Measurements from ENCODE around the gene TTLL10. TPM values are rescaled to one million over a fixed set of nuclear protein-coding genes. Genes with fewer than 3 reads are reported as not detected.
A peak's percentile ranks its signal among the peaks of the same experiment; 100 is the strongest.

The TTLL10 gene
- total RNA-seq, 2 donors from 2014 or later = not detected

DNA sequence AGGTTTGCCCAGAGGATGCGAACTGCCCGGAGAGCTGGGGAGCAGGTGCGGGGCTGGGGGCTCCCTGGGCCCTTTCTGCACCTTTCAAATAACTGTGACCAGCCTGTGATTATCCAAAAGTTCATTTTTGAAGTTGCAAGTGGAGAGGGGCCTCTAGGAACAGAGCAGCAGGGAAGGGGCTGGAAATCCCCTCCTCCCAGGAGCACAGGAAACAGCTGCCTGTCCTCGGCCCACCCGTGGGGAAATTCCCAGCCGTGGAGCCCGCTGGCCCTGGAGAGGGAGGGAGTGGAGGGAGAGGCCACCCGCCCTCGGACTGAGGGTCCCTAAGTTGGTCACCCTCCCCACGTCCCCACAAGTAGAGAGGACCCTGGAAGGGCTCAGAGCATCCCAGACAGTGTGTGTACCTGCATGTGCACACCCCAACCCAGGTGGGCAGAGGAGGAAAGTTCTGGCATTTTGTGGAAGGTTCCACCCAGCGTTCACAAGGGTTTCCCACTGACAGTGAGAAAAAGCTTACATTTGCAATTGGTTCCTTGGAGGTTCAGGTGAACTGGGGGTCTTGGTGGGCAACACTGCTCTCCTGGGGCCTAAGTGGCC, 41.5 kb downstream of the TTLL10 start:
- H3K36me3 Mint-ChIP-seq = peaks cover 3 to 8% of the 10 kb centered on the region in 2 donors

GRCh38 chr1:1215881-1216605, 42.4 kb downstream of the TTLL10 start:
- Mint-ChIP-seq H3K9me3 (no peaks in the 10 kb centered on the region), H3K36me3 (peaks cover 0 to 8% of the 10 kb centered on the region in 2 donors), H3K27ac (peak overlapping the region; percentile 74 to 91)
- ATAC-seq (no peak), DNase-seq (ENCODE audit: low spot score in 2 of 2) (no peak)

More for the DNA sequence above, 41.5 kb downstream of the TTLL10 start:
- no peak for ATAC-seq
- H3K27ac Mint-ChIP-seq = peak overlapping the region; percentile 65 to 74
- H3K9me3 Mint-ChIP-seq = no peaks in the 10 kb centered on the region
- no peak for DNase-seq (ENCODE audit: low spot score in 2 of 2)

DNA sequence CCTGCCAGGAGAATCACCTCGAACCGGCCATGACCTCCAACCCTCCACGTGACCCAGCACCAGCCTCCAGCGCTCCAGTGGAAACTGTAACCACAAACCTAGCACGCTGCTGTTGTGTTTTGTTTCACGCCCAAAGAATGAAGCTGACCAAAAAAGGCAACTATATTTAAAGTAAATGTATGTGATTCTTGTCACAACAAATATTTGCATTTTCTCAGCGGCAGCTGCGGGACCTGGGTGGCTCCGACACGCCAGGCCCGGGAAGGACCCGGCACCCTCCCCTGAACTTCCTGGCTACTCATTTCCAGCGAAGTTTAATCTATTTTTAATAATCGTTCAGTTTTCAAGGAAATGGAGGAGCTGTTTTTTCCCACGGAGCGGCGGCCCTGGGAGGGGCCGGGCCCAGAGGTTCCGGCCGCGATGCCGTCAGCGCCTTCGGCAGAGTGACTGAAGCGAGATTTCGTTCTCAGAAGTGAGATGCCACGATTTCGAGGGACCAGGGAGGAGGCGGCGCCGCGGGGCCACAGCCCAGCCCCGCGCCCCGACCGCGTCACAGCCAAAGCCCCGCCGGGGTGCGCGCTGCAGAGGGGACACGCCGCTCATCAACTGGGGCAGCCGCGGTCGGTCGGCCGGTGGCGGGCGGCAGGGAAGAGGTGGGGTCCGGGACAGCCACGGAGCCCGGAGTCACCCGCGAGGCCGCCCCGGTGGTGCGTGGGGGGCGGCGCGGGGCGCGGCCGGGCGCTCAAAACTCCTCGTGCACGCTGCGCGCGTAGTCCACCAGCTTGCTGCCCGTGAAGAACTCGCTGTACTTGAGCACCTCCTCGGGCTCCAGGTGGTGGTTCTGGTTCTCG, 43.3 kb downstream of the TTLL10 start:
- Mint-ChIP-seq H3K9me3 (no peaks in the 10 kb centered on the region), H3K36me3 (peaks cover 0 to 8% of the 10 kb centered on the region in 2 donors), H3K27ac (peak overlapping the region; percentile 83 to 91)
- ATAC-seq (no peak), DNase-seq (ENCODE audit: low spot score in 2 of 2) (no peak)

- Mint-ChIP-seq H3K27ac (peak overlapping the region; percentile 65 to 83), H3K9me3 (no peaks in the 10 kb centered on the region), H3K36me3 (peaks cover 4 to 12% of the 10 kb centered on the region in 2 donors)
- DNase-seq (ENCODE audit: low spot score in 2 of 2) = no peak
- ATAC-seq = peak in 1 of 2 donors; percentile 15
These were observed 44.2 kb downstream of the TTLL10 start for GRCh38 chr1:1217621-1218523.

DNA sequence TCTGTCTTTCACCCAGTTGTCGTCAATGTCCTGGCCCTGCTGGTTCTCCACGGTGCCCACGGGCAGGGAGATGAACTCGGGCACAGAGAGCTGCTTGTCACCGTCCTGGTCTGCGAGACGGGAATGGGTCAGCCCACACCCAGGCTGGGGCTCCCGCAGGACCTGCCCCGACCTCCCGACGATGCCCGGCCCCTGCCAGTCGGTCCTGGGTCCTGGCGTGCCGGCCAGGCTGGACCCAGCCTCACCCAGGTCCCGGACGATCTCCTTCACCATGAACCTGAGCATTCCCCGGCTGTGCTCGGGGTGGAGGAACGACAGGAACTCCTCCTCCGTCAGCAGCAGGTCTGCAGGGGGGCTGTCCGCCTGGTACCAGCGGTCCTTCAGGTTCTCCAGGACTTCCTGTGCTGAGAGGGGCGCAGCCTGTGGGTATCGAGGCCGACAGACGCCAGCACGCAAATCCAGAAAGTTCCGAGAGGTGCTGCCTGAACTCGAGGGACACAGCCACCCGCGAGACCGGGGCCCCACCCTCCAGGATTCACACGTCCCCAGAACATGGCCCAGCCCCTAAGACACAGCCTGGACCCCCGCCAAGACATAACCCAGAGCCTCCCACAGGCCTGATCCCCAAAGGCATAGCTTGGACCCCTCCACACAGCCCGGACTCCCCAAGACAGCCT, 45.0 kb downstream of the TTLL10 start:
- Mint-ChIP-seq H3K36me3 (peaks cover 10 to 17% of the 10 kb centered on the region in 2 donors), H3K27ac (peak overlapping the region; percentile 65 to 83), H3K9me3 (no peaks in the 10 kb centered on the region)
- DNase-seq (ENCODE audit: low spot score in 2 of 2) (no peak), ATAC-seq (no peak)

- peak overlapping the region; percentile 68 to 83 for H3K27ac Mint-ChIP-seq
- no peaks in the 10 kb centered on the region for H3K9me3 Mint-ChIP-seq
- ATAC-seq (peak in 1 of 2 donors; percentile 17), DNase-seq (ENCODE audit: low spot score in 2 of 2) (no peak)
- H3K36me3 Mint-ChIP-seq = peaks cover 10 to 17% of the 10 kb centered on the region in 2 donors
These were observed 45.7 kb downstream of the TTLL10 start for GRCh38 chr1:1219341-1219740.

DNA sequence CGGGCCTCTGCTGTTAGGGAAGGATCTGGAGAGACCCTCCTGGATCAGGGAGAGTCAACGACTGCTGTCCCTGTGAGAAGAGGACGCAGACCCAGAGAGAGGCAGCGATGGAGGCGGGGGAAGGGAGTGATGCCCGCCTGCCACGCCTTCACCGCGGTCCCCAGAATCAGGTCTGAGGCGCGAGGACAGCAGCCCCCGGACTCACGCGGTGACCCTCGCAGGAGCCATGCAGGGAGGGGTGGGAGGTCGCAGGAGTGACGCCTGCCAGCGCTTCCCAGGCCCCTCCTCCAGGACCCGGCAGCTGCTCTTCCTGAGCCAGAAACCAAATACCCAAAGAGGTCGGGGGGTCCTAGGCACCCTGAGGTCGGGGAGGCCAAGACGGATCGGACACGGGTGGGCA, 46.5 kb downstream of the TTLL10 start:
- no peaks in the 10 kb centered on the region for H3K9me3 Mint-ChIP-seq
- DNase-seq (ENCODE audit: low spot score in 2 of 2) (no peak), ATAC-seq (no peak)
- H3K36me3 Mint-ChIP-seq = peaks cover 10 to 17% of the 10 kb centered on the region in 2 donors
- peak overlapping the region in 1 of 2 donors; percentile 83 for H3K27ac Mint-ChIP-seq

- peaks cover 10 to 18% of the 10 kb centered on the region in 2 donors for H3K36me3 Mint-ChIP-seq
- H3K9me3 Mint-ChIP-seq = no peaks in the 10 kb centered on the region
- DNase-seq (ENCODE audit: low spot score in 2 of 2) (no peak), ATAC-seq (no peak)
- H3K27ac Mint-ChIP-seq = peak overlapping the region in 1 of 2 donors; percentile 44
These were observed 48.4 kb downstream of the TTLL10 start for GRCh38 chr1:1221887-1222574.

DNA sequence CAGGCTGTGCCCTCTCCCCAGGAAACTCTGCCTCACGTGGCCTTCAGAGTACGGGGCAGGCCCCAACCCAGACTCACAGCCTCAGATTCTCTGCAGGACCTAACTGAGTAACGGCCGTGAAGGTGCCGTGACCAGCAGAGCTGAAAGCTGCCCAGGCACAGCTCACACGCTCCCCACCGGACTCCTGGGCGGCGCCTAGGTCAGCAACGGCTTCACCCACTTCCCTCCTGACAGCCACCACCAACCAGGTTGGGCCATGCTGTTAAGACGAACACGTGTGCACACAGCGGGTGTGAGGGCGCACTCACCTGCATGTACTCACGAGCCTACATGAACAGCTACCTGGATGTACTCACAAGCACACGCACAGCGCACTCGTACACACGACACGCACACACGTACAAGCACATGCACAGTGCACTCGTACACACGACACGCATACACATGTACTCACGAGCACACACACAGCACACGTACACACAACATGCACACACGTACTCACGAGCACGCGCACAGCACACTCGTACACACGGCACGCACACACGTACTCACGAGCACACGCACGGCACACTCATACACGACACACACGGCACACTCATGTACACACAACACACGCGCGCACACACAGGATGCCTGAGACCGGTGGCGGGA, 49.0 kb downstream of the TTLL10 start:
- ATAC-seq (no peak), DNase-seq (ENCODE audit: low spot score in 2 of 2) (no peak)
- Mint-ChIP-seq H3K36me3 (peaks cover 10 to 17% of the 10 kb centered on the region in 2 donors), H3K27ac (peak overlapping the region in 1 of 2 donors; percentile 71), H3K9me3 (no peaks in the 10 kb centered on the region)

- H3K36me3 Mint-ChIP-seq = peaks cover 10 to 17% of the 10 kb centered on the region in 2 donors
- peak overlapping the region in 1 of 2 donors; percentile 71 for H3K27ac Mint-ChIP-seq
- DNase-seq (ENCODE audit: low spot score in 2 of 2) = no peak
- ATAC-seq = no peak
- no peaks in the 10 kb centered on the region for H3K9me3 Mint-ChIP-seq
These were observed 49.6 kb downstream of the TTLL10 start for GRCh38 chr1:1223321-1223720.

DNA sequence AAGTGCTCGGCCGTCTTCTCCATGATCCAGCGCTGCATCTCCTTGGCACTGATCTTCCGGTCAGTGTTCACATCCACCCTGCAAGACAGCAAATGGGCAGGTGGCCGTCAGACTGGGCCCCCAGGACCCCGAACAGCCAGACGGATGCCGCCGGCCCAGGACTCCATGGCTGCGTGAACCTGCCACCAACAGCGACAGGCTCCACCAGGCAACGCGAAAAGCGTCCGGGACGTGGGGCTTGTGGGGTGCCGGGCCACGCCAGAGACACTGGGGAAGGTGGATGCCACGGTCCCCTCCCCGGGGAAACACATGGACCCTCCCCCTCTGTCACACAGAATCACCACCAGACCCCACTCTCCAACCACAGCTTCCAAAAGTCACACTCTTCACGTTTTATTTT, 50.2 kb downstream of the TTLL10 start:
- no peak overlapping the region for H3K27ac Mint-ChIP-seq
- ATAC-seq (no peak), DNase-seq (ENCODE audit: low spot score in 2 of 2) (no peak)
- peaks cover 10 to 17% of the 10 kb centered on the region in 2 donors for H3K36me3 Mint-ChIP-seq
- no peaks in the 10 kb centered on the region for H3K9me3 Mint-ChIP-seq

DNA sequence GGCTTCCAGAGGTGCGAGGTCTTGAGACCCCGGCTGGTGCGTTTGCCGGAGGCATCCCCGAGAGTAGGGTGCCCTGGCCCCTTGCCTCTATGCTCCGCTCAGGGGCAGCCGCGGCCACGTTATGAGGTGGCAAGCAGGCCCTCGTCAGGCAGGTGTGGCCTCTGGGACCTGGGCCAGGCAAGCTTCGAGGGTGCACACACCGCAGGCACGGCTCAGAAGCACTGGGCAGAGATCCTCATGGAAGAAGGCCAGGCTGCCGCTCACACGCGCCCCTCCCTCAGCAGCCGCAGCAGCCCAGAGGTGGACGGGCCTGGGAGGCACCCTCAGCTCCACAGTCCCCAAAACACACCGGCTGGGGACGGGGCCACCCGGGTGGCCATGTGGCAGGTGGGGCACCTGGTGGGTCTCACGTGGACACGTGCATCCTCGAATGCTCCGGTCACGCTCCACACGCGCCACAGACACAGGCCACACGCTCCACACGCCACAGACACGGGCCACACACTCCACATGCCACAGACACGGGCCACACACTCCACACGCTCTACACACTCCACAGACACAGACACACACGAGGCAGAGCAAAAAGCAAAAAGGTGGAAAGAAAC, 51.7 kb downstream of the TTLL10 start:
- H3K36me3 Mint-ChIP-seq = peaks cover 20 to 28% of the 10 kb centered on the region in 2 donors
- peak overlapping the region in 1 of 2 donors; percentile 44 for H3K27ac Mint-ChIP-seq
- ATAC-seq = no peak
- no peak for DNase-seq (ENCODE audit: low spot score in 2 of 2)
- no peaks in the 10 kb centered on the region for H3K9me3 Mint-ChIP-seq

DNA sequence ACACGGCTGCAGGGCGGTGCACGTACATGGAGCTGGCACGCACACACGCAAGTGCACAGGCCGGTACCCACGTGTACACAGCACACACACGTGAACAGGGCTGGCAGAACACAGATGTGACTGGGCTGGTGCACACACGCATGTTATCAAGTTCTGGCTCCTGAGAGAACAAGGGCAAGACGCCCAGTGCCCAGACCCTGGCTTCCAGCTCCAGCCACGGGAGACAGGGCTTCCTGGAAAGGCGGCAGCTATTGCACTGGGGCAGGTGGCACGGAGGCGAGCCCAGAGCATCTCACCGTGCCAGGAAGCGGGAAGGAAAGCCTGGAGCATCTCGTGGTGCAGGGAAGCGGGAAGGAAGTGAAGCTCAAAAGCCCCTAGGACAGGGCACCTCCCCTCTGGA, 52.2 kb downstream of the TTLL10 start:
- H3K36me3 Mint-ChIP-seq = peaks cover 26 to 33% of the 10 kb centered on the region in 2 donors
- H3K27ac Mint-ChIP-seq = peak overlapping the region in 1 of 2 donors; percentile 44
- ATAC-seq (no peak), DNase-seq (ENCODE audit: low spot score in 2 of 2) (no peak)
- no peaks in the 10 kb centered on the region for H3K9me3 Mint-ChIP-seq

- Mint-ChIP-seq H3K36me3 (peaks cover 30 to 37% of the 10 kb centered on the region in 2 donors), H3K27ac (no peak overlapping the region), H3K9me3 (no peaks in the 10 kb centered on the region)
- no peak for DNase-seq (ENCODE audit: low spot score in 2 of 2)
- no peak for ATAC-seq
These were observed 53.1 kb downstream of the TTLL10 start for GRCh38 chr1:1226566-1227362.
